Limb (tissue), 2 donors: ENCODE data around the gene RIMBP2.
"Not testable (repeated sequence)": the region's sequence is repeated elsewhere in the genome, so short reads cannot be mapped to it uniquely, and the experiment has no call there.

ENCODE experiments used
- DNase-seq, 2 donors: peaks; one replicate each; pipeline ENCODE4 v3.0.0-alpha.2; 2016; ENCODE audit errors: extremely low spot score in 2 of 2

RIMBP2 gene

DNA sequence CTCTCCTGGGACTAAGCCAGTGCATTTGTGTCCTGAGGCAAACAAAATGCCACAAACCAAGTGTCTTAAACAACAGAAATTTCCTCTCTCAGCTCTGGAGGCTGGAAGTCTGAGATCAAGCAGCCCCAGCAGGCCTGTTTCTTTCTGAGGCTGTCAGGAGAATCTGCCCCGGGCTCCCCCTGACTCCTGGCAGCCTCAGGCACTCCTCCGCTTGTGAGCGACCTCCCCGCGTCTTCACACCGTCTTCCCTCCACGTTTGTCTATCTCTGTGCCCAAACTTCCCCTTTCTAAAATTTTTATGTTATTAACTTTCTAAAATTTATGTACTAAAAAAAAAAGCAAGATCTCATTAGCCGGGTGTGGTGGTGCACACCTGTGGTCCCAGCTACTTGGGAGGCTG, 59.7 kb downstream of the RIMBP2 start:
- no peak for DNase-seq

DNA sequence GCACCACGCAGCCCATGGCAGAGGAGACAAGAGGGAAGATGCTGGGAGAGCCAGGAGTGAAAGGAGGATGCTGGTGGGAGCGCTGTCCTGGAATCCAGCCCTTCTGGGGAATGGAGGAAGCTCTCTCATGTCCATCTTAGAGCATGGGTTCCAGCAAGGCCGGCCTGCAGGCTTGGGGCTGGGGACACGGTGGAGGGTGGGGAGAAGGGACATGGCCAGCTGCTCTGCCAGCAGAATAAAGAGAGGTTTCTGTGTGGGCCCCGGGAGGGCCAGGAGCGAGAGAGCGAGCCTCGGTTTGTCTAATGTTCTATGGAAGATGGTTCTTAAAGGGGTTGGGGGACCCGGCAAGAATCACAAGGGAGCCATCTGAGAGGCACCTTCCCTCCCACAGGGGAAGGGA, 60.2 kb downstream of the RIMBP2 start:
- no peak for DNase-seq

DNA sequence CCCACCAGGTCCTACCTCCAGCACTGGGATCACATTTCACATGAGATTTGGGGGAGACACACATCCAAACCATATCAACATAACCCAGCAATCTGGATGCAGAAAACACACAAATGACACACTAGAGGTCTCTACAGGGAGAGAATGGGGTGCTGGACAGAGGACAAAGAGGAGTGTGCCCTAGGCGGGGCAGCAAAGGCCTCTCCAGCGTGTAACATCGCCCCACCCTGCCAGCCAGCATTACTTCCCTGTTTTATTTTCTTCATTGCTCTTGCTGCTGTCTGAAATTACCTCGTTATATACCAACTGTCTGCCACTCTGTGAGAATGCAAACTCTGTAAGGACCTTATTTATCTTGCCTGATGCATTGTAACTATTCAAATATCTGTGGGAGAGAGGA, 61.1 kb downstream of the RIMBP2 start:
- no peak for DNase-seq

DNA sequence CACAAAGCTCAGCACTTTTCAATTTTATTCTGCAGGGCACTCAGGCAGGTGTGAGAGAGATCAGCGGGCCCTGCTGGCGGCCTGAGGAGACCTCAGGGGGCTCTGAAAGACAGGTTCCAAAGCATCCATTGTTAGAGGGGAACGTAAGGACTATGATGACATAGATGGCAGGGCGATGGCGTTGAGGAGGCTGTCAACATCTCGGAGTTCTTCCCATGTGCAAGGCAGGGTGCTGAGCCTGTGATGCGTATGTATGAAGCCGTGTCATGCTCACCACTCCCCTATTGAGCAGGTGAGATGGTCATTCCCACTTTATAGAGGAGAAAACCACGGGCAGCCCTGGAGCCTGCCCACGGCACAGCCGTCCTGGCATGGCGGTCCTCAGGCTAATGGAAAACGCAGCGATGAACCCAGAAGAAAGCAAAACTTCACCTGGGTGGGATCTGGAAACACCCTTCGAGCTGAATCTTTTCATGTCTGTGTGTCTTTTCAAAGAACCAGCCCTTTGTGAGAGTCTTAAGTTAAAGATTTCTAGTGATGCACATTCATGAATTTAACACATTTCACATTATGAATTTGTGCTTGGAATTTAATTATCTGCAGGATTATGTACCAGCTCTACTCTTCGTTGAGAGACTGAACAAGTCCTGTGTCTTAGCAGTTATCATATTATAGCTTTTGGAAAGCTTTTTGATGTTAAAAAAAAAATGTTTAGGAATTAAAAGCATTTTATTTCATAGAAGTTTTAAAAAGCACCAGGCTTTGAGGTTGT, 64.7 kb downstream of the RIMBP2 start:
- no peak for DNase-seq

DNA sequence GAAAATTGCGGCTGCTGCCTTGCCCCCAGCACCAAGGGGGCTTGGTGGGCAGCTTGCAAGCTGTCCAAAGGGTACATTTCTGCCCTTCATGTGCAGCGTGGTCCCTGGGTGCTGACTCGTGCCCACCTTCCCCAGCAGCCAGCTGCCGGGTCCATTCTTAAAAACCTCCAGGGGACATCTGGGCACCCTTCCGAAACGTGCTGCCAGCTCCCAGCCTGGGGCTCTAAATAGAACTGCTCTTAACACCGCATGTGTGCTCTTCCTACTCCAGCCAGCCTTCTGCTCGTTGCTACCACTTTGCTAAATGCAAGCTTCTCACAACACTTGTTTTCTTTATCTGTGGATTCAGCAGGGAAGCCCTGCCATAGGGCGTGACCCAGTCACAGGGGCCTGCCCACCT, 66.0 kb downstream of the RIMBP2 start:
- no peak for DNase-seq

DNA sequence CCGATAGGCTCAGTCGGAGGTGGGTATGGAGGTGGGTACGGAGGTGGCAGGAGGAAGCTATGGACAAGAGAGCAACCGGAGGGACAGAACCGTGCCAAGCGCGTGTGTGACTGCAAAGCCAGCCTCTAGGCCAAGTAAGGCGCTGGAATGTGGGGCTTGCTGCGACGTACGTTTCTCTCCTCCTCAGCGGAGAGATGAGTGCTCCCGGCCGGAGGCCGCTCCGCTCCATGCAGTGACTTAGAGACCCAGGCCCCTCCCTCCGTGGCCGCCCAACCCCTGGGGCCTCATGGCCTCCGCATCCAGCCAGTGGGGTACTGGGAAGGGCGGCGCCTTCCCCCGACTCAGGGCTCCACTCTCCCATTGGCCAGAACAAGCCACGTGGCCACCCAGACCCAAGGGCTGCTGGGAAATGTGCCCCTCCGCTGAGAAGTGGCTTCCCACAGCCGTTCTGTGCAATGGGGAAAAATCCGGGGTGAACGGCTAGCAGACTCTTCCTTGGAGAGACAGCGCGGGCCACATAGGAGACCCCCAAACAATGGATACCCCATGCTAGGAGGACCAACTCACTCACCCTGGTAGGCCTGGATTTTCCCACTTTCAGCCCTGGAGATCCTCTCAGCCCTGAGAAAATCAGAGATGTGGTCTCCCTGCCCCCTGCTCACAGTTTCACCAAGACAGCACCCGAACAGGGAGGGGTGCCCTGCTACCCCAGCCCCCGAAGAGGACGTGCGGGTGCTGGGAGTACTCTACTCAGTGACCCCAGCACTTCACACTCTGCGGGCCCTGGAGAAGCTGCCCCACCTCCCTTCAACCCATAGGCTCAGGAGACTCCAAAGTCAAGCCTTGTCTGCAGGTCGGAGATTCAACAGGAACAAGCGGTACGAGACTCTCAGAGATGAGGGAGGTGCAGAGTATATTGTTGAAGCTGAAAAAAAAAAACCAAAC, 66.7 kb downstream of the RIMBP2 start:
- no peak for DNase-seq

DNA sequence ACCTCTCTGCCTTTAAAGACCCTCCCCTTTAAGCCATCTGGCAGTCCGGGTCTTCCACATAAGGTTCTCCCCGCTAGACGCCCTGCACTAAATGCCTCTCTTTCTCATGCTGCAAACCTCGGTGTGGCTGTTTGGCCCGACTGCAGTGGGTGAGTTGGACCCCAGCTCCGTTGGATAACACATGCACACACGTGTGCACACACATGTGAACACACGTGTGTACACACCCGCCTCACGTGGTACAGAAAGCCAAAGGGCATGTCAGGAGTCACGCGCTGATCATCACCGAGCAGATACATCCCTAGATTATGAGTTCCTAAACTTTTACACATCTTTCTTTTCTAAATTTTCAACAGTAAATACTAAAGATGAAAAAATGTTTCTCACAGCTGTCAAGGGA, 68.3 kb downstream of the RIMBP2 start:
- DNase-seq: no peak

DNA sequence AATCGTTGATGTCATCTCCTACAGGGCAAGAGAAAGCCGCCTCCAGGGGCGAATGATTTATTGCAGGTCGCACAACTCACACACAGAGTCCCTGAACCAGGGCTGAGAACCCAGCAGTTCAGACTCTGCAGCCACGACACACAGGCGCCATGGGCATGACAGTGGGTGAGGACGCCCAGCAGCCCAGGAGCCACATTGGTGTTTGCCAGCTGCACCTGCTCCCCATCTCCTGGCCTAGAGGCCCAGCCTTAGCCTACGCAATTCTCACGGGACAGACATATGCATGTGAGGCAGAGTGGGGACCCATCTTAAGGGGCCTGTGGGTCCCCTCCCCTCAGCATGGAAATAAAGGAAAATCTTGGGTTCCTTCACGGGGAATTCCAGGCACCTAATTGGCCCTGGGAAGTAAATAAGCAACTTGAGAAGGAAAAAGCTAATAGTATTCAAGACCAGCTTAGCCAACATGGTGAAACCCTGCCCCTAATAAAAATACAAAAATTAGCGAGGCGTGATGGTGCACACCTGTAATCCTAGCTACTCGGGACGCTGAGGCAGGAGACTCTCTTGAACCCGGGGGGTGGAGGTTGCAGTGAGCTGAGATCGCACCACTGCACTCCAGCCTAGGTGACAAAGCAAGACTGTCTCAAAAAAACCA, 69.3 kb downstream of the RIMBP2 start:
- DNase-seq: no peak

DNA sequence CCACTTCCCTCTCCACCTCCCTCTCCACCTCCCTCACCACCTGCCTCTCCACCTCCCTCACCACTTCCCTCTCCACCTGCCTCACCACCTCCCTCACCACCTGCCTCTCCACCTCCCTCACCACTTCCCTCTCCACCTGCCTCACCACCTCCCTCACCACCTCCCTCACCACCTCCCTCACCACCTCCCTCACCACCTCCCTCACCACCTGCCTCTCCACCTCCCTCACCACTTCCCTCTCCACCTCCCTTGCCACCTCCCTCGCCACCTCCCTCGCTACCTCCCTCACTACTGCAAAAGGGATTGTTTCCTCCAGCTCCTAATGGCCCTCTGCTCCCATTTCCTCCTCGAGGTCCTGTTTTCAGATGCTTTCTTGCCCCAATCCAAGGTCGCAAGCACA, 69.9 kb downstream of the RIMBP2 start:
- not testable (repeated sequence) for DNase-seq

DNA sequence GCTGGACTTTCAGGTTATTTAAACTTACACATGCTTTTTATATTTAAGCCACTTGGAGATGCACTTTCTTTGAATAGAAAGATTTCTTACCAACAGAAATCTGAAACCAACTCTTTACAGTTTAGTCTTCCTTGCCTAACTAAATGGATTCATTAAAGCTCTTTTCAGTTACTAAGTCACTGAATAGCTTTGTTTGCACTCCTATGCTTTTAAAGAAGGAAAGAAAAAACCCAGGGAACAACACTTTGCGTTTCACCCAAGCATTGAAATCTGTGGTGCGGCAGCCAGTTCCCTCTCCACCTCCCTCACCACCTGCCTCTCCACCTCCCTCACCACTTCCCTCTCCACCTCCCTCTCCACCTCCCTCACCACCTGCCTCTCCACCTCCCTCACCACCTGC, 70.3 kb downstream of the RIMBP2 start:
- no peak for DNase-seq

DNA sequence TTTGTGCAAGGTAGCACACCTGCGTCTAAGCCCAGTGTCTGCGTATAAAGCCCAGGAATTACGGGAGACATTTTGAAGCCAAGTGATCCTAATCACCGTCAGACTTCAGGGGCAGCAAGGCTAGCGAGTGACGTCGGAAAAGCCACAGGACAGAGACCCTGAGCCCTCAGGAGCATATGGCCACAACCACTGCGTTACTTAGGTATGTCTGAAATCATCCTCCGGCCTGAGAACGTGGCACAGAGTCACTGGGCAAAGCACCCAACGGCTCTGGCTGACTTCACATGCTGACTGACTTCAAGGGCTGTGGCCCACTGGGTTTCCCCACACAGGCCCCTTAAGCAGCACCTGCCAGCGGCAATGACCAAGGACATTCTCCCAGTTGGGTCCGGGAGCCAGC, 71.5 kb downstream of the RIMBP2 start:
- no peak for DNase-seq

DNA sequence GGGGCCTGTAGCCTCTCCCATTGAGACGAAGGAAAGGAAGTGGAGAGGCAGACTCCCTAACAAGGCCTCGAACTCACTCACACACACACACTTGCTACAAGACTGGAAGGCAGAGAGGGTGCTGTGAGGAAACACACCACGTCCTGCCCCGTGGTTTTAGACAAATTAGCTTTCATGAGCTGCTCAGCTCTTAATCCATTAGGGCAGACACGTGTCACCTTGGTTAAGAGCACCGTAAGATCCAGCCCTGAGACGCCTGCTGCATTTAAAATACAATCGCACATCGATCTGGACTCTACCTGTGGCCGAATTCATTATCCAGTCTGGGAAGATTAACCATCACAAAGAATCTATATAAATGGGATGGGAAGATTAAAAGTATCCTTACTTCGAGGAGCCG, 72.0 kb downstream of the RIMBP2 start:
- DNase-seq: no peak

DNA sequence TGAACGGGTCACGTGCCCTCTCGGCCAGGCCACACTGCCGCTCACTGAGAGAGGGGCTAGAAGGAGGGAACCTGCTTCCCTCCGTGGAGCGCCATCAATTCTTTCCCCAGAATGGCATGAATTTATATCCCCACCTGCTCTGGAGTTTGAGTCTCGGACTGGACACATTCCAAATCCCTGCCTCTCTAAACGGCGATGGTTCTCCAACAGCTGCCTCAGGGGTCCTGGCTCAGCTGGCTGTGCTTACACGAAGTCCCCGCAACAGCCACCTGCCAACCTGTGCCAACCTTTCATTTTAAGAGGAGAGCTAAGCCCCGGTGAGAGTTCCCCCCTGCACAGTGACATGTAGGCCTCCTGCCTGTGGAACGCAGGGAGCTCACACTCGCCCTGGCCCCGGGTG, 73.2 kb downstream of the RIMBP2 start:
- DNase-seq: no peak

DNA sequence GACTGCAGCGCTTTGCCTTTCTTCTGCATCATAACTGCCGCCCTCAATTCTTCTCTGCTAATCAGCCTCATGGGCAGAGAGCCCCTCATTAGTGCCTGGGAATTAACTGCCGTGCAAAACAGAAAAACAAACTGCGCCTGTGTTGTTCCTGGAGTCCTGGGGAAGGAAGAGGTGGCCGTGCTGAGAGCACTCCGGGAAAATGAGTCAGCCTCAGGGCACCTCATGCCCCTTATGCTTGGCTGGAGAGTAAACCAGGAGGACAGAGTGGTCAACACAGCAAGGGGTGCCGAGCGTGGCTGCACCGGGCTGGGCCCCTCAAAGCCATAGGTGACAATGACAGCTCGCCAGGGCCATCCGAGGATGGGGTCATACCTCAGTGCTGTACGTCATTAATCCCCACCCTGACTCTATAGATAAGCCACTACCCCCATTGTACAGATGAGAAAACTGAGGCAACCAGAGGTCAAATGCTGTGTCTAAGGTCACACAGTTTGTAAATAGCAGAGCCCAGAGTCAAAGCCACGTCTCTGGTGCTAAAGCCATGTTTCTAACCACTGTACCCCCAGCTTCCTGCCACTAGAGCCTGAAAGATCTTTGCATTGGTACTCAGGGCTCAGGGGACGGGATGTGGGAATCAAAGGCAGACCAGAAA, 74.4 kb downstream of the RIMBP2 start:
- DNase-seq: no peak

DNA sequence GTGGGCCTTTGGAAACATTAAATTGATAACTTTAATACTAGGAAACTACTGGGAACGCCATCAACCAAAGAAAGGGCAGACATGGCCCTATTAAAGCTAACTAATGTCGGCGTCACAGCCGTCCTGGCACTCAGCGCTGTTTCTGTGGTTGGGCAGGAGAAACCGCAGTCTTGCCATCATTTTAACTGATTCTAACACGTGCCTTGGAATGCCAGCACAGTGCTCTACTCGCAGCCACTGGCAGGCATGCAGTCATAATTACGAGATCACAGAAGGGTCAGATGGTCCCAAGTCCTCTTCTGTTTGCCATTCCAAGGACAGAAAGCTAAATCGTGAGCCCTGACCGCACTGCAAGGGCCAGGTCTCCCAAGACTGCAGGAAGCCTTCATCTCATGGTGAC, 75.2 kb downstream of the RIMBP2 start:
- no peak for DNase-seq

DNA sequence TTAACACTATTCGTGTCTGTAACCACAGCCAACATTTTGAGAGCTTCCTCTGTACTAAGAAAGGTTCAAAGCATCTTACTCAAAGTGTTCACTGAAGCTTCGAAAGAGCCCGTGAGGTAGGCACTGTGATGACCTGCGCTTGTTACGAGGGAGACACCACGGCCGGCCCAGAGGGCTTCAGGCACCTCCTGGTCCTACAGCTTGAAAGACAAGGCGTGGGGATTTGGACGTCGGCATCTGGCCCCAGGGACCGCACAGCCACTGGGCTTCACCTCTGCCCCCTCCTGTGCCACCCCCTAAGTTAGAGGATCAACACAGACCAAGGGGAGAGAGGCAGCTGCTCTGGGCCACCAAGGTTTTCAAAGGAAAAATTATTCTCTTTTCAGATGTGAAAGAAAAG, 75.6 kb downstream of the RIMBP2 start:
- no peak for DNase-seq

DNA sequence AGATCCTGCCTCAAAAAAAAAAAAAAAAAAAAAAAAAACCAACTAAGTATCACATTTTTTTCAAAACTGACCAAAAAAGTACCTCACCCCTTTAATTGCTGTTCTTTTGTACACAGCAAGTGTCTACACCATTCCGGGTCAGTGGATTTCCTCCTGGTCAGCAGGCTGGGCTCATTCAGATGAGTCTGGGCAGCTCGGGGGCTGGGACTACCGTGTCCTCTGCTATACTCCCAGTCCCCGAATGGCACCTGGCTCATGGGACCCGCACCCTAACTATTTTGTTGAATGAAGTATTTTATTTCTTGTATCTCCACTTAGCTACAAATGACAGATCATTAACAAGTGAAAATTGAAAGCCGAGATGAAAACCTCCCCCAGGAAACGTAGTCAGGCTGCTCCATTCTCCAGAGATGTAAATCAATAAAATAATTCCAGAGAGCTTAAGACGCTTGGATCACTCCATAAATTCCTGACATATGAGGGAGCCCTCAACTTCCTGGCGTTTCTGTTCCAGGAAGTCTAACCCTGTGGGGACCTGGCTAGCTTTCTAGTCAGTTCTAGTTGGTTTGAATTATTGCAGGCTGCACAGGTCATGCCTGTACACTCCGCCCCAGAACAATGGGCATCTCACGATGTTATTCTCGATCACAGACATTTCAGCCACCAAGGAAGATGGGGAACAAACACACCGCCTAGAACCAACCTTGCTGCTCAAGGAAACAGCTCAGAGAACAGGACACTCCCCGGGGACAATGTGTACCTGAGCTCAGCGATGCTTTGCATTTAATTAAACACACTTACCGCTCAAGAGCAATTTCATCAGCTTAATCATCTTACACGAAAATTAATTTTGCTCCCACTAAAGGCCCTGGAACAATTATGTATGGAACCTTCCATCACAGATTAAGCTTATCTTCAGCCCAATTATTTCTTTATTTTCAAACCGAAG, 76.3 kb downstream of the RIMBP2 start:
- no peak for DNase-seq

DNA sequence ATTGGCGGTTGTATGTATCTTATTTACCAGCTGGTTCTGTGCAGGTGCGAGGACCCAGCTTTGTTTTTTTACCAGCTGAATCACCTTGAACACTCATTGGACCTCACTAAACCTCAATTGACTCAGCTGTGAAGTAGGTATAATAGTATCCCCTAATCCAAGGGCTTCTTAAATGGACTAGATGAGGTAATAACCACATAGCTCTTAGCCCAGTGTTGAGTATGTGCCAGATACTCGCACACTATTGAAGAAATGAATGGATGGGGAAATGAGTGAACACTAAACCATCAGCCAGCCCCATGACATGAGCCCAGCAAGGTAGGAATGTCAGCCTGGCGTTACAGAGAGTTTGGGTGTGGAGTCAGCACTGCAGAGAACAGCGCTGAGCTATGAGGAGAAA, 79.7 kb downstream of the RIMBP2 start:
- no peak for DNase-seq

DNA sequence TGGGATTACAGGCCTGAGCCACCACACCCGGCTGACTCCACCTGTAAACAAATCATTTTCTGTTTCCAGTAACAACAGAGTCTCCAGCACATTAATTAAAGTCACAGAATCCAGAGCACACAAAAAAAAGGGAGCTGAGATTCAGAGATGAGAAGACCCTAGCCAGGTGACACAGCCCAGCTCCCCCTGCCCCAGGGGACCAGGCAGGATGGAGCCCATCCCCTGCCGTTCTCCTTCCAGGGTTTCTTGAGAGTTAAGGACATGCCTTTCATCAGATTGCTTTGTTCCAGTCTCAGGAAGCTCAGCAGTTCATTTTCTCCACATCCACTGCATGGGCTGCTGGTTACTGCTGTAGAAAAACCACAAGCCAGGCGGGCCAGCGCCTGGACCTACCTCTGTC, 81.2 kb downstream of the RIMBP2 start:
- DNase-seq: no peak

DNA sequence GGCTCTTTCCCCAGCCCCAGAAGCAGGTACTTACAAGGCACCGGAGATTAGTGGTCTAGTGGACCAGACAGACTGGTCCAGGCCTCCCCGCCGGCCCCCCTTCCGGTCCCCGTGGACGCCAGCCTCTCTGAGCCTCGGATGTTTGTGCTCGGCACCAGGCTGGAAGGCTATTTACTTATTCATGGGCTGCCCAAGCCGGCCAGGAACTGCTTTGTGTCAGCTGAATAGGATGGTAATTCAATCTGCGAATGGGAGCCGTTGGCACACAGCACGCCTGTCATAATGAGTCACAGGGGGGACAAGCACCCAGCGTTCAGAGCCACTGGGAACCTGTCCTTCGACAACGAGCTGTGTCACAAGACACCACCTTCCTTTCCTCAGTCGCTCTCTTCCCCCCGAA, 82.3 kb downstream of the RIMBP2 start:
- peak in 1 of 2 donors; percentile 64 for DNase-seq

DNA sequence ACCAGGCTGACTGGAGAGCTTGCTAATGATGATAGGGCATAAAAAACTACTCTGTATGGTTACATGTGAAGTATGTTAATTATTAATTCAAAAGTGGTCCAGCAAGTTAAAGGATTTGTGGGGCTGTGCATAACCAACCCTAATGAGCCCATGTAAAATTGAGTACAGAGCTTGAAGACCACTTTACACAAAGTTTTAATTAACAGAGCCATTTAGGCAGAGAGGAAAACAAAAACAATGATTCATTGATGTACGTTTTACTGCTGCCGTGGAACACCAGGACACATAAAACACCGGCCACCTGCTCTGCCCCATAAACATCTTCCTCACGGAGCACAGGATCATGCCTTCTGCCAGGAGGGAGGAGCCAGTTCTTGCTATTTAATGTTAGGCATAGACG, 83.5 kb downstream of the RIMBP2 start:
- no peak for DNase-seq
